Mucosa of descending colon (tissue), 3 donors: ENCODE data around the gene ART4. TPM values are rescaled to one million over a fixed set of nuclear protein-coding genes. Genes with fewer than 3 reads are reported as not detected.
A peak's percentile ranks its signal among the peaks of the same experiment; 100 is the strongest.

ENCODE experiments used
- ATAC-seq: fragments of 200-7000 bp; cut with Tn5 transposase; one replicate; pipeline ENCODE4 v1.9.1; 2020; ENCODE audit warnings: mild to moderate bottlenecking, moderate library complexity
- DNase-seq, 3 donors: peaks; one replicate each; pipeline ENCODE4 v3.0.0-alpha.2; 2020
- H3K36me3 ChIP-seq: fragments of 200-600 bp; one replicate; pipeline ENCODE4 v1.8.0; 2021; ENCODE audit warnings: low read depth, mild to moderate bottlenecking
- H3K4me1 ChIP-seq: fragments of 200-600 bp; one replicate; pipeline ENCODE4 v1.8.0; 2021; ENCODE audit warnings: low read depth, mild to moderate bottlenecking
- H3K4me3 ChIP-seq: fragments of 200-600 bp; one replicate; pipeline ENCODE4 v1.8.0; 2021; ENCODE audit warnings: mild to moderate bottlenecking
- H3K9me3 ChIP-seq: fragments of 200-600 bp; one replicate; pipeline ENCODE4 v1.8.0; 2021; ENCODE audit warnings: mild to moderate bottlenecking
- CTCF ChIP-seq: fragments of 200-600 bp; IDR thresholded peaks from one replicate; pipeline ENCODE4 v1.8.0; 2022; ENCODE audit warnings: antibody characterized with exemption, mild to moderate bottlenecking
- intact Hi-C, 2 donors: fragments of 100-400 bp; cut with DNase I in 1 of 2; cut with micrococcal nuclease in 1 of 2; formaldehyde crosslinking; loops; one replicate each; pipeline versions ENCODE4 v1.11.0 to v1.11.1; 2022; cut with DNase I, micrococcal nuclease
- total RNA-seq, 3 donors: library from RNA; stranded (reverse); fragmentation: NEBNext Ultra II Directional in 2 of 3; extraction: Animal tissue kit (Norgen Biotek cat#: 25700) in 2 of 3; gene quantifications; one replicate each; pipeline versions ENCODE4 v1.2.1 to v1.2.4, GENCODE V29; 2021 to 2023
- donor health status: DM: no; HTN: no; CAD: no; lungs with moderate emphysema.
- donor health status: DM: no; HTN: no; CAD: no.
- donor health status: DM: no; HTN: yes; CAD: no.

The ART4 gene
- total RNA-seq, 3 donors from 2014 or later = 0.06 to 1.9 (median 0.54) TPM

- no peak for TF ChIP-seq CTCF
- ATAC-seq = no peak
- no peak for DNase-seq
- intact Hi-C loops = no loop called here
- Histone ChIP-seq H3K4me3 (no peak overlapping the region), H3K36me3 (no peaks in the 10 kb centered on the region), H3K4me1 (peaks cover 14% of the 10 kb centered on the region), H3K9me3 (no peaks in the 10 kb centered on the region)
Observed at GRCh38 chr12:14802247-14802646, 41.1 kb downstream of the ART4 start.

- intact Hi-C loops = no loop called here
- ATAC-seq = no peak
Observed at GRCh38 chr12:14795028-14795448, 48.3 kb downstream of the ART4 start.

GRCh38 chr12:14785568-14785967 is 57.8 kb downstream of the ART4 start:
- no peak overlapping the region for H3K4me3 ChIP-seq
- TF ChIP-seq CTCF = no peak
- H3K9me3 ChIP-seq = no peaks in the 10 kb centered on the region
- peaks cover 6% of the 10 kb centered on the region for H3K36me3 ChIP-seq
- DNase-seq (no peak), ATAC-seq (no peak)
- intact Hi-C loops = no loop called here
- H3K4me1 ChIP-seq = no peaks in the 10 kb centered on the region

More at GRCh38 chr12:14795028-14795448, 48.3 kb downstream of the ART4 start:
- Histone ChIP-seq H3K36me3 (no peaks in the 10 kb centered on the region), H3K4me3 (no peak overlapping the region), H3K9me3 (no peaks in the 10 kb centered on the region), H3K4me1 (no peaks in the 10 kb centered on the region)
- TF ChIP-seq CTCF = no peak
- DNase-seq = no peak

GRCh38 chr12:14784471-14784870 is 58.9 kb downstream of the ART4 start:
- no peak for TF ChIP-seq CTCF
- H3K36me3 ChIP-seq = peaks cover 6% of the 10 kb centered on the region
- no peak overlapping the region for H3K4me3 ChIP-seq
- DNase-seq = no peak
- H3K4me1 ChIP-seq = no peaks in the 10 kb centered on the region
- intact Hi-C loops = no loop called here
- H3K9me3 ChIP-seq = no peaks in the 10 kb centered on the region
- no peak for ATAC-seq

GRCh38 chr12:14782756-14783155 is 60.6 kb downstream of the ART4 start:
- no peaks in the 10 kb centered on the region for H3K9me3 ChIP-seq
- peaks cover 6% of the 10 kb centered on the region for H3K36me3 ChIP-seq
- DNase-seq = no peak
- no peak for TF ChIP-seq CTCF
- H3K4me3 ChIP-seq = no peak overlapping the region
- intact Hi-C loops = no loop called here
- no peaks in the 10 kb centered on the region for H3K4me1 ChIP-seq
- no peak for ATAC-seq

GRCh38 chr12:14781563-14781962 is 61.8 kb downstream of the ART4 start:
- ATAC-seq (peak; percentile 70), DNase-seq (no peak)
- H3K36me3 ChIP-seq = no peaks in the 10 kb centered on the region
- TF ChIP-seq CTCF = no peak
- intact Hi-C loops = no loop called here
- no peaks in the 10 kb centered on the region for H3K9me3 ChIP-seq
- H3K4me3 ChIP-seq = no peak overlapping the region
- H3K4me1 ChIP-seq = peaks cover 11% of the 10 kb centered on the region
